Hepatocyte (in vitro differentiated cells): ENCODE measurements around the gene PTRH1. TPM values are rescaled to one million over a fixed set of nuclear protein-coding genes. Genes with fewer than 3 reads are reported as not detected.
A peak's percentile ranks its signal among the peaks of the same experiment; 100 is the strongest.

Experiments used
- DNase-seq: peaks from one replicate; pipeline ENCODE4 v3.0.0-alpha.2; 2016; ENCODE audit warnings: low spot score
- H2AFZ ChIP-seq: fragments of 200-600 bp; sonication (generic); 2 replicates; pipeline ENCODE4 v1.6.0; 2016; ENCODE audit warnings: antibody characterized with exemption, mild to moderate bottlenecking
- H3K27ac ChIP-seq: fragments of 200-600 bp; sonication (generic); 2 replicates; pipeline ENCODE4 v1.5.1; 2016; ENCODE audit warnings: mild to moderate bottlenecking
- H3K27me3 ChIP-seq: fragments of 200-600 bp; sonication (generic); 2 replicates; pipeline ENCODE4 v1.6.1; 2016
- H3K36me3 ChIP-seq: fragments of 200-600 bp; sonication (generic); replicated peaks from 2 replicates; pipeline ENCODE4 v1.5.1; 2016; ENCODE audit warnings: low read depth; ENCODE audit not compliant: insufficient read depth
- H3K4me1 ChIP-seq: fragments of 200-600 bp; sonication (generic); 2 replicates; pipeline ENCODE4 v1.5.1; 2016; ENCODE audit warnings: mild to moderate bottlenecking, moderate library complexity; ENCODE audit not compliant: insufficient read depth
- H3K4me2 ChIP-seq: fragments of 200-600 bp; sonication (generic); 2 replicates; pipeline ENCODE4 v1.6.0; 2016
- H3K4me3 ChIP-seq: fragments of 200-600 bp; sonication (generic); 2 replicates; pipeline ENCODE4 v1.5.1; 2016; ENCODE audit warnings: mild to moderate bottlenecking
- H3K79me2 ChIP-seq: fragments of 200-600 bp; sonication (generic); 2 replicates; pipeline ENCODE4 v1.6.0; 2017; ENCODE audit warnings: mild to moderate bottlenecking
- H3K9me2 ChIP-seq: fragments of 200-600 bp; sonication (generic); replicated peaks from 2 replicates; pipeline ENCODE4 v1.6.0; 2017; ENCODE audit warnings: mild to moderate bottlenecking; ENCODE audit not compliant: insufficient read depth
- H3K9me3 ChIP-seq: fragments of 200-600 bp; sonication (generic); 2 replicates; pipeline ENCODE4 v1.5.1; 2016; ENCODE audit warnings: low read depth, mild to moderate bottlenecking
- H4K20me1 ChIP-seq: fragments of 200-600 bp; sonication (generic); 2 replicates; pipeline ENCODE4 v1.6.0; 2016; ENCODE audit warnings: mild to moderate bottlenecking; ENCODE audit not compliant: insufficient read depth, poor library complexity, severe bottlenecking
- CTCF ChIP-seq: fragments of 200-600 bp; sonication (generic); IDR thresholded peaks from 2 replicates; pipeline ENCODE4 v1.5.1; 2016; ENCODE audit warnings: antibody characterized with exemption, mild to moderate bottlenecking; ENCODE audit not compliant: poor library complexity
- EZH2 ChIP-seq: fragments of 200-600 bp; sonication (generic); IDR thresholded peaks from 2 replicates; pipeline ENCODE4 v1.6.1; 2016; ENCODE audit warnings: antibody characterized with exemption, mild to moderate bottlenecking, borderline replicate concordance
- EZH2phosphoT487 ChIP-seq: fragments of 200-600 bp; sonication (generic); IDR thresholded peaks from one replicate; pipeline ENCODE4 v1.6.1; 2018; ENCODE audit warnings: antibody characterized with exemption, mild to moderate bottlenecking, low read depth, moderate library complexity; ENCODE audit not compliant: unreplicated experiment, severe bottlenecking
- WGBS: methylation state at CpG from one replicate; pipeline ENCODE4 v1.1.6; 2016; ENCODE audit warnings: low lambda C conversion rate; ENCODE audit errors: missing lambda C conversion rate; 5-methylcytosine and 5-hydroxymethylcytosine counted together
- polyA plus RNA-seq: library from polyadenylated mRNA; unstranded; fragments of >200 nt; fragmentation: Nextera tagmentation; extraction: Ambion mirVana; gene quantifications from 2 replicates; pipeline ENCODE4 v1.2.1, GENCODE V29; 2016
- total RNA-seq: library from RNA; depleted of rRNA; stranded (reverse); fragments of >200 nt; gene quantifications from 2 replicates; pipeline ENCODE4 v1.2.3, GENCODE V29; 2014

Gene PTRH1
- total and polyA plus RNA-seq, 2 experiments from 2014 or later = 13.5 to 25.9 TPM

GRCh38 chr9:127753148-127753547, 37.7 kb upstream of the PTRH1 start:
- Histone ChIP-seq H3K4me1 (no peaks in the 10 kb centered on the region), H3K36me3 (no peaks in the 10 kb centered on the region), H3K9me3 (no peaks in the 10 kb centered on the region), H3K79me2 (no peaks in the 10 kb centered on the region), H4K20me1 (no peaks in the 10 kb centered on the region), H3K9me2 (no peaks in the 10 kb centered on the region), H3K4me2 (no peak overlapping the region), H2AFZ (no peak overlapping the region), H3K4me3 (no peak overlapping the region), H3K27me3 (peaks cover 43% of the 10 kb centered on the region), H3K27ac (no peak overlapping the region)
- DNase-seq = no peak
- TF ChIP-seq CTCF = no peak
- no peak for TF ChIP-seq EZH2
- no peak for TF ChIP-seq EZH2phosphoT487
- WGBS = 79% methylated on average over 8 of the region's 8 CpGs

GRCh38 chr9:127751269-127752054, 36.0 kb upstream of the PTRH1 start:
- H2AFZ ChIP-seq = no peak overlapping the region
- H3K9me2 ChIP-seq = no peaks in the 10 kb centered on the region
- H3K27ac ChIP-seq = no peak overlapping the region
- no peak overlapping the region for H3K4me2 ChIP-seq
- no peaks in the 10 kb centered on the region for H3K4me1 ChIP-seq
- 23% methylated on average over 10 of the region's 10 CpGs for WGBS
- no peaks in the 10 kb centered on the region for H3K79me2 ChIP-seq
- no peaks in the 10 kb centered on the region for H3K36me3 ChIP-seq
- H3K4me3 ChIP-seq = no peak overlapping the region
- no peaks in the 10 kb centered on the region for H4K20me1 ChIP-seq
- no peaks in the 10 kb centered on the region for H3K9me3 ChIP-seq
- peaks cover 43% of the 10 kb centered on the region for H3K27me3 ChIP-seq
- DNase-seq = peak; percentile 64
- no peak for TF ChIP-seq EZH2phosphoT487
- no peak for TF ChIP-seq EZH2

- 92% methylated on average over 25 of the region's 26 CpGs for WGBS
- TF ChIP-seq EZH2phosphoT487 (no peak), EZH2 (no peak), CTCF (no peak)
- Histone ChIP-seq H3K9me3 (no peaks in the 10 kb centered on the region), H3K27ac (no peak overlapping the region), H3K27me3 (peaks cover 25% of the 10 kb centered on the region), H3K79me2 (no peaks in the 10 kb centered on the region), H3K9me2 (no peaks in the 10 kb centered on the region), H3K36me3 (no peaks in the 10 kb centered on the region), H3K4me2 (no peak overlapping the region), H2AFZ (no peak overlapping the region), H4K20me1 (no peaks in the 10 kb centered on the region), H3K4me3 (no peak overlapping the region), H3K4me1 (no peaks in the 10 kb centered on the region)
- no peak for DNase-seq
Observed at GRCh38 chr9:127749090-127749787, 33.8 kb upstream of the PTRH1 start.

GRCh38 chr9:127746959-127747569, 31.6 kb upstream of the PTRH1 start:
- no peaks in the 10 kb centered on the region for H3K79me2 ChIP-seq
- H2AFZ ChIP-seq = no peak overlapping the region
- no peaks in the 10 kb centered on the region for H4K20me1 ChIP-seq
- WGBS = 79% methylated on average over 15 of the region's 15 CpGs
- TF ChIP-seq EZH2 = no peak
- TF ChIP-seq EZH2phosphoT487 = no peak
- TF ChIP-seq CTCF = no peak
- H3K36me3 ChIP-seq = no peaks in the 10 kb centered on the region
- H3K4me1 ChIP-seq = peaks cover 9% of the 10 kb centered on the region
- no peak overlapping the region for H3K4me3 ChIP-seq
- DNase-seq = no peak
- no peak overlapping the region for H3K27ac ChIP-seq
- H3K4me2 ChIP-seq = no peak overlapping the region
- H3K9me3 ChIP-seq = no peaks in the 10 kb centered on the region
- no peaks in the 10 kb centered on the region for H3K9me2 ChIP-seq
- H3K27me3 ChIP-seq = peaks cover 14% of the 10 kb centered on the region
